GM12878 (cell line): ENCODE results near the gene NOL3. TPM values are rescaled to one million over a fixed set of nuclear protein-coding genes. Genes with fewer than 3 reads are reported as not detected.

Experiments used
- CBX3 ChIP-seq: fragments of 200-600 bp; sonication (generic); IDR thresholded peaks from 2 replicates; pipeline ENCODE4 v1.6.1; 2016; ENCODE audit warnings: low read depth, borderline replicate concordance
- ESRRA ChIP-seq: IDR thresholded peaks from 2 replicates; pipeline ENCODE4 v1.6.1; 2012; ENCODE audit warnings: mild to moderate bottlenecking, low read length, improper control_type of control experiment
- ETV6 ChIP-seq, 2 experiments: fragments of 450-650 bp in 1 of 2; IDR thresholded peaks in 1 of 2; conservative IDR thresholded peaks in 1 of 2; 2 replicates each; pipeline ENCODE4 v1.6.1; 2014; ENCODE audit warnings: antibody characterized with exemption in 1 of 2, borderline replicate concordance in 1 of 2, low read depth in 1 of 2, mild to moderate bottlenecking in 1 of 2, moderate library complexity in 1 of 2
- FOXK2 ChIP-seq: fragments of 450-650 bp; IDR thresholded peaks from 2 replicates; pipeline ENCODE4 v1.6.1; 2017; ENCODE audit warnings: mild to moderate bottlenecking, moderate library complexity
- HDAC6 ChIP-seq: fragments of 200-600 bp; sonication (generic); IDR thresholded peaks from one replicate; pipeline ENCODE4 v1.8.0; 2017; ENCODE audit warnings: antibody characterized with exemption; ENCODE audit not compliant: unreplicated experiment
- KAT2A ChIP-seq: conservative IDR thresholded peaks from 2 replicates; pipeline ENCODE4 v1.6.1; 2011; ENCODE audit warnings: low read depth, low read length; ENCODE audit not compliant: control insufficient read depth
- MEF2B ChIP-seq: fragments of 450-650 bp; IDR thresholded peaks from 2 replicates; pipeline ENCODE4 v1.6.1; 2018; ENCODE audit warnings: mild to moderate bottlenecking, moderate library complexity; ENCODE audit not compliant: partially characterized antibody, poor library complexity, severe bottlenecking
- MYB ChIP-seq: fragments of 150-350 bp; IDR thresholded peaks from 2 replicates; pipeline ENCODE4 v1.6.1; 2014; ENCODE audit warnings: mild to moderate bottlenecking, low read depth, low read length, borderline replicate concordance
- POU2F2 ChIP-seq: IDR thresholded peaks from 3 replicates; pipeline ENCODE4 v1.6.1; 2011; ENCODE audit warnings: low read depth, mild to moderate bottlenecking, low read length, borderline replicate concordance
- USF2 ChIP-seq: IDR thresholded peaks from 2 replicates; pipeline ENCODE4 v1.6.1; 2011; ENCODE audit warnings: low read depth, low read length, improper control_type of control experiment, borderline replicate concordance
- ZNF687 ChIP-seq: fragments of 450-650 bp; IDR thresholded peaks from 2 replicates; pipeline ENCODE4 v1.6.1; 2017; ENCODE audit warnings: mild to moderate bottlenecking, moderate library complexity
- polyA plus RNA-seq, 11 experiments: library from polyadenylated mRNA; depleted of rRNA in 4 of 11; unstranded in 6 of 11; stranded (reverse) in 5 of 11; fragments of >200 nt; fragmentation: Nextera tagmentation in 4 of 11; fragmentation: Illumina TruSeq in 1 of 11; extraction: Ambion mirVana in 4 of 11; extraction: Trizol in 1 of 11; gene quantifications; 1 replicate in 1 of 11; 2 replicates in 10 of 11; pipeline versions ENCODE4 v1.2.1 to v1.2.3, GENCODE V29; 2011 to 2016; ENCODE audit warnings: inconsistent platforms in 2 of 11, missing spikeins in 2 of 11, low read depth in 1 of 11
- total RNA-seq, 4 experiments: library from RNA; depleted of rRNA in 3 of 4; stranded (reverse); fragments of >200 nt in 3 of 4; fragmentation: Illumina TruSeq in 1 of 4; extraction: Trizol in 1 of 4; gene quantifications; 2 replicates each; pipeline versions ENCODE4 v1.2.1 to v1.2.3, GENCODE V29; 2013 to 2021
- TF ChIP-seq, protein P1 (sequence below): IDR thresholded peaks from 2 replicates; pipeline ENCODE4 v1.6.1; 2011; ENCODE audit warnings: borderline replicate concordance, low read depth, mild to moderate bottlenecking, moderate library complexity, low read length; ENCODE audit not compliant: insufficient read depth, poor library complexity, severe bottlenecking
- TF ChIP-seq, protein P2 (sequence below): IDR thresholded peaks from 2 replicates; pipeline ENCODE4 v1.6.1; 2011; ENCODE audit warnings: mild to moderate bottlenecking, low read depth, low read length, moderate library complexity; ENCODE audit not compliant: insufficient replicate concordance
- TF ChIP-seq, protein P3 (sequence below): fragments of 450-650 bp; conservative IDR thresholded peaks from 2 replicates; pipeline ENCODE4 v1.6.1; 2017; ENCODE audit warnings: mild to moderate bottlenecking, moderate library complexity
- TF ChIP-seq, protein P4 (sequence below), 3 experiments: IDR thresholded peaks in 2 of 3; conservative IDR thresholded peaks in 1 of 3; 2 replicates each; pipeline ENCODE4 v1.5.1; 2011; ENCODE audit warnings: low read depth in 3 of 3, low read length in 3 of 3, mild to moderate bottlenecking in 3 of 3, control low read depth in 2 of 3, moderate library complexity in 2 of 3, inconsistent platforms in 1 of 3, mixed read lengths in 1 of 3; ENCODE audit not compliant: control insufficient read depth in 2 of 3, insufficient read depth in 1 of 3; ENCODE audit errors: extremely low read depth in 1 of 3

NOL3 gene
- total and polyA plus RNA-seq, 10 of the 15 experiments (the other 5 are each of a cell fraction or from before 2014, with no cell fraction given), result 0.31 to 18.4 (median 2.7) TPM

DNA sequence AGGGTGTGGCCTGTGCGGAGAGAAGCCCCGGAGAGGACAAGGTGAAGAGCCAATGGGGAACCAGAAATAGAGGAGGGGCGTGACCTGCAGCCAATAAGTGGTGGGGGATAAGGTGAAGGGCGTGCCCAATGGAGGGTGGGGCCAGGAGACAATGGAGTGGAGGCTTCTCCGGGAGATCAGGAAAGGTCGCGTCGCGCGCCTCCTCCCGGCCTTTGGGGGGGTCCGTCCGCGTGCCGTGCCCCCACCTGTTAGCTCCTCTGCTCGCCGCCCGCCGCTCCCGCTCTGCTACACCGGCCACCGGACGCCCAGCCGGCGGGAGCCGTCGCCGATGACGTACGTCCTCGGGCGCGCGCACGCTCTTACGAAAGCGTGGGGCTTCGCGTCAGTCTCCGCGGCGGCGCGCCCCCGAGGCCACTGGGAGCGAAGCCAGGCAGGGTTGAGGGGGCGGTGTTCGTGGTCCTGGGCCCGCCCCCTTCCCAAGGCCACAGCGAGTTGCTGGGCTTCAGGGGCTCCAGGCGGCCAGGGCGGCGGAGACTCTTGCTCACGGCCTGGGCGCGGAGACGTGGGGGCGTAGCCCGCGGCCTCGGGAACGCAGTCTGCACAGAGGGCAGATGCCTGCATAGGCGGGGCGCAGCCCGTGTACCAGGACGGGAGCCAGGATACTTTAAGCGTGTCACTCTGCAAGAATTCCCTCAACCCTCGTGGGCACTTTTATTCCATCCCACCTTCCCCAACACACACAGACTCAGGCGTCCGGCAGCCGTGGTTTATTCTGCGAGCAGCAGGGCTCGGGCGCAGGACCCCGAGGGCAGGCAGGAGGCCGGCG is 13.5 kb downstream of the NOL3 start, which contains the start of gene MATCAP1 (continued):
- TF ChIP-seq USF2, result no peak; the same call in 1 of the 2 replicates
- TF ChIP-seq, protein P1, sequence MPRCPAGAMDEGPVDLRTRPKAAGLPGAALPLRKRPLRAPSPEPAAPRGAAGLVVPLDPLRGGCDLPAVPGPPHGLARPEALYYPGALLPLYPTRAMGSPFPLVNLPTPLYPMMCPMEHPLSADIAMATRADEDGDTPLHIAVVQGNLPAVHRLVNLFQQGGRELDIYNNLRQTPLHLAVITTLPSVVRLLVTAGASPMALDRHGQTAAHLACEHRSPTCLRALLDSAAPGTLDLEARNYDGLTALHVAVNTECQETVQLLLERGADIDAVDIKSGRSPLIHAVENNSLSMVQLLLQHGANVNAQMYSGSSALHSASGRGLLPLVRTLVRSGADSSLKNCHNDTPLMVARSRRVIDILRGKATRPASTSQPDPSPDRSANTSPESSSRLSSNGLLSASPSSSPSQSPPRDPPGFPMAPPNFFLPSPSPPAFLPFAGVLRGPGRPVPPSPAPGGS, result no peak
- TF ChIP-seq CBX3, result no peak
- no peak for TF ChIP-seq KAT2A
- TF ChIP-seq HDAC6, result no peak
- TF ChIP-seq ETV6 (conservative IDR thresholded peaks at IDR 0.05 in 1 of 2, IDR thresholded peaks at IDR 0.05 in 1 of 2; ENCODE audit: borderline replicate concordance in 1 of 2, low read depth in 1 of 2), result no peak
- no peak for TF ChIP-seq MEF2B
- TF ChIP-seq FOXK2, result no peak
- no peak for TF ChIP-seq POU2F2
- peak; percentile 21; the same call in 1 of the 2 replicates for TF ChIP-seq ESRRA
- TF ChIP-seq ZNF687, result no peak
- TF ChIP-seq MYB, result no peak
- TF ChIP-seq, protein P2, sequence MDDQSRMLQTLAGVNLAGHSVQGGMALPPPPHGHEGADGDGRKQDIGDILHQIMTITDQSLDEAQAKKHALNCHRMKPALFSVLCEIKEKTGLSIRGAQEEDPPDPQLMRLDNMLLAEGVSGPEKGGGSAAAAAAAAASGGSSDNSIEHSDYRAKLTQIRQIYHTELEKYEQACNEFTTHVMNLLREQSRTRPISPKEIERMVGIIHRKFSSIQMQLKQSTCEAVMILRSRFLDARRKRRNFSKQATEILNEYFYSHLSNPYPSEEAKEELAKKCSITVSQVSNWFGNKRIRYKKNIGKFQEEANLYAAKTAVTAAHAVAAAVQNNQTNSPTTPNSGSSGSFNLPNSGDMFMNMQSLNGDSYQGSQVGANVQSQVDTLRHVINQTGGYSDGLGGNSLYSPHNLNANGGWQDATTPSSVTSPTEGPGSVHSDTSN, result peak; percentile 97
- TF ChIP-seq, protein P3, sequence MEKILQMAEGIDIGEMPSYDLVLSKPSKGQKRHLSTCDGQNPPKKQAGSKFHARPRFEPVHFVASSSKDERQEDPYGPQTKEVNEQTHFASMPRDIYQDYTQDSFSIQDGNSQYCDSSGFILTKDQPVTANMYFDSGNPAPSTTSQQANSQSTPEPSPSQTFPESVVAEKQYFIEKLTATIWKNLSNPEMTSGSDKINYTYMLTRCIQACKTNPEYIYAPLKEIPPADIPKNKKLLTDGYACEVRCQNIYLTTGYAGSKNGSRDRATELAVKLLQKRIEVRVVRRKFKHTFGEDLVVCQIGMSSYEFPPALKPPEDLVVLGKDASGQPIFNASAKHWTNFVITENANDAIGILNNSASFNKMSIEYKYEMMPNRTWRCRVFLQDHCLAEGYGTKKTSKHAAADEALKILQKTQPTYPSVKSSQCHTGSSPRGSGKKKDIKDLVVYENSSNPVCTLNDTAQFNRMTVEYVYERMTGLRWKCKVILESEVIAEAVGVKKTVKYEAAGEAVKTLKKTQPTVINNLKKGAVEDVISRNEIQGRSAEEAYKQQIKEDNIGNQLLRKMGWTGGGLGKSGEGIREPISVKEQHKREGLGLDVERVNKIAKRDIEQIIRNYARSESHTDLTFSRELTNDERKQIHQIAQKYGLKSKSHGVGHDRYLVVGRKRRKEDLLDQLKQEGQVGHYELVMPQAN, result 0 out of 2 replicates have a peak, but pooled peaks have one; percentile 65
- TF ChIP-seq, protein P4, sequence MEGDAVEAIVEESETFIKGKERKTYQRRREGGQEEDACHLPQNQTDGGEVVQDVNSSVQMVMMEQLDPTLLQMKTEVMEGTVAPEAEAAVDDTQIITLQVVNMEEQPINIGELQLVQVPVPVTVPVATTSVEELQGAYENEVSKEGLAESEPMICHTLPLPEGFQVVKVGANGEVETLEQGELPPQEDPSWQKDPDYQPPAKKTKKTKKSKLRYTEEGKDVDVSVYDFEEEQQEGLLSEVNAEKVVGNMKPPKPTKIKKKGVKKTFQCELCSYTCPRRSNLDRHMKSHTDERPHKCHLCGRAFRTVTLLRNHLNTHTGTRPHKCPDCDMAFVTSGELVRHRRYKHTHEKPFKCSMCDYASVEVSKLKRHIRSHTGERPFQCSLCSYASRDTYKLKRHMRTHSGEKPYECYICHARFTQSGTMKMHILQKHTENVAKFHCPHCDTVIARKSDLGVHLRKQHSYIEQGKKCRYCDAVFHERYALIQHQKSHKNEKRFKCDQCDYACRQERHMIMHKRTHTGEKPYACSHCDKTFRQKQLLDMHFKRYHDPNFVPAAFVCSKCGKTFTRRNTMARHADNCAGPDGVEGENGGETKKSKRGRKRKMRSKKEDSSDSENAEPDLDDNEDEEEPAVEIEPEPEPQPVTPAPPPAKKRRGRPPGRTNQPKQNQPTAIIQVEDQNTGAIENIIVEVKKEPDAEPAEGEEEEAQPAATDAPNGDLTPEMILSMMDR (IDR thresholded peaks at IDR 0.05 in 2 of 3, conservative IDR thresholded peaks at IDR 0.05 in 1 of 3; ENCODE audit: control insufficient read depth in 2 of 3, extremely low read depth in 1 of 3, insufficient read depth in 1 of 3, low read depth in 3 of 3, low read length in 3 of 3), result no peak
